Fibroblast of pulmonary artery (primary cell): ENCODE results near the gene SPINT2.
"Not testable (repeated sequence)": the region's sequence is repeated elsewhere in the genome, so short reads cannot be mapped to it uniquely, and the experiment has no call there.

Experiments used
- DNase-seq: peaks from one replicate; pipeline ENCODE4 v3.0.0-alpha.2; 2010; ENCODE audit warnings: low read depth
- H3K4me3 ChIP-seq: replicated peaks from 2 replicates; pipeline ENCODE4 v1.5.1; 2011; ENCODE audit warnings: low read depth, mild to moderate bottlenecking, control low read depth, low read length, moderate library complexity
- TF ChIP-seq, protein P1 (sequence below): IDR thresholded peaks from 2 replicates; pipeline ENCODE4 v1.5.1; 2011; ENCODE audit warnings: mild to moderate bottlenecking, control low read depth, low read length, inconsistent platforms; ENCODE audit errors: missing control alignments

The SPINT2 gene

DNA sequence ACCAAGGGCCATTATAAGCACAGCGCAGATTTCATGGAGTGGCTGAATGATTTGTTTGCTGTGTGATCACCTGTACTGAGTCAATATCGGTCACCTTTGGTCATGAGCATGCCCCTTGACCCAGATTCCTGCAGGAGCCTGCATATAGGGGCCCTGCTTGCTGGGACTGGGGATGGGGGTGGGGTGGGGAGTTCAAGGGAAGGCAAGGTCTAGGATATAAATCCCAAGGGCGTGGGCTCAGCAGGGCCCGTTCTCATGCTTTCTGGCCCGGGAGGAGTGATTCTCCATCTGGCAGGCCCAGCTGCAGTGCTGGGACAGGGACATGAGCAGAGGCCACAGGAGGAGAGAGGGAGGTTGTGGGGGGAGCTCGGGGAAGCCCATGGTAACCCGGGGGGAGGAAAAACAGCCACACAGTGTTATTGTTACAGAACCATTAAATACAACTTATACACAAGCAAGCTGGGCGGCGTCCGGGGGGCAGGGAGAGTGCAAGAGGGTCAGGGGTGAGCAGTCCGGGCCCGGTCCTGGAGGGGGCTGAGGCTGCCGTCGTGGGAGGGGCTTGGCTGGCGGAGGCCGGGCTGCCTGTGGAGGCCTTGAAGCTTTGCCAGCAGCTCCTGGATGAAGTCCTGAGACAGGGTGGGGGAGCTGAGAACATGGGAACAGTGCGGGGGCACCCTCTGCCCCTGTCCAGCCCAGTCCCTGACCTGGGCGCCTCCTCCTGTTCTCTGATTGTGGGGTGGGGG lies 13.4 kb upstream of the SPINT2 start:
- peak; percentile 75 for DNase-seq
- peak overlapping the region; percentile 24 for H3K4me3 ChIP-seq
- TF ChIP-seq, protein P1, sequence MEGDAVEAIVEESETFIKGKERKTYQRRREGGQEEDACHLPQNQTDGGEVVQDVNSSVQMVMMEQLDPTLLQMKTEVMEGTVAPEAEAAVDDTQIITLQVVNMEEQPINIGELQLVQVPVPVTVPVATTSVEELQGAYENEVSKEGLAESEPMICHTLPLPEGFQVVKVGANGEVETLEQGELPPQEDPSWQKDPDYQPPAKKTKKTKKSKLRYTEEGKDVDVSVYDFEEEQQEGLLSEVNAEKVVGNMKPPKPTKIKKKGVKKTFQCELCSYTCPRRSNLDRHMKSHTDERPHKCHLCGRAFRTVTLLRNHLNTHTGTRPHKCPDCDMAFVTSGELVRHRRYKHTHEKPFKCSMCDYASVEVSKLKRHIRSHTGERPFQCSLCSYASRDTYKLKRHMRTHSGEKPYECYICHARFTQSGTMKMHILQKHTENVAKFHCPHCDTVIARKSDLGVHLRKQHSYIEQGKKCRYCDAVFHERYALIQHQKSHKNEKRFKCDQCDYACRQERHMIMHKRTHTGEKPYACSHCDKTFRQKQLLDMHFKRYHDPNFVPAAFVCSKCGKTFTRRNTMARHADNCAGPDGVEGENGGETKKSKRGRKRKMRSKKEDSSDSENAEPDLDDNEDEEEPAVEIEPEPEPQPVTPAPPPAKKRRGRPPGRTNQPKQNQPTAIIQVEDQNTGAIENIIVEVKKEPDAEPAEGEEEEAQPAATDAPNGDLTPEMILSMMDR, result no peak

- TF ChIP-seq, protein P1, result no peak
- DNase-seq, result peak; percentile 73
- peak overlapping the region; percentile 24 for H3K4me3 ChIP-seq
Measured at GRCh38 chr19:38251564-38252051, 12.8 kb upstream of the SPINT2 start.

DNA sequence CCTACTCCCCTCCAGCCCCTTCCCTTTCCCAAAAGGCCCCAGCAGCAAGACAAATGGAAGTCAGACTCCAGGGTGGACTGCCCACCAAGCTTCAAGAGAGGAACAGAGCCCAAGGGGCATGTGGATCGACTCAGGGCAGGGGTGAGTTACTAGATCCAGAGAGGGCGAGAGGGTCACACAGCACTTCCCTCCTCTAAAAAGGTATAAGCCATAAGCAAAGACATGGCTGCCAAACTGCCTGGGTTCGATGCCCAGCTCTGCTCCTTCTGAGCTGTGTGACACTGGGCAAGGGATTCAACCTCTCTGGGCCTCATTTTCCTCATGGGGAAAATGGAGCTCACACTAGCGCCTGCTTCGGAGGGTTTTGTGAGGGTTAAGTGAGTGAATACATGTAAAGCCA lies 12.0 kb upstream of the SPINT2 start:
- DNase-seq, result no peak
- no peak overlapping the region for H3K4me3 ChIP-seq
- TF ChIP-seq, protein P1, result no peak

DNA sequence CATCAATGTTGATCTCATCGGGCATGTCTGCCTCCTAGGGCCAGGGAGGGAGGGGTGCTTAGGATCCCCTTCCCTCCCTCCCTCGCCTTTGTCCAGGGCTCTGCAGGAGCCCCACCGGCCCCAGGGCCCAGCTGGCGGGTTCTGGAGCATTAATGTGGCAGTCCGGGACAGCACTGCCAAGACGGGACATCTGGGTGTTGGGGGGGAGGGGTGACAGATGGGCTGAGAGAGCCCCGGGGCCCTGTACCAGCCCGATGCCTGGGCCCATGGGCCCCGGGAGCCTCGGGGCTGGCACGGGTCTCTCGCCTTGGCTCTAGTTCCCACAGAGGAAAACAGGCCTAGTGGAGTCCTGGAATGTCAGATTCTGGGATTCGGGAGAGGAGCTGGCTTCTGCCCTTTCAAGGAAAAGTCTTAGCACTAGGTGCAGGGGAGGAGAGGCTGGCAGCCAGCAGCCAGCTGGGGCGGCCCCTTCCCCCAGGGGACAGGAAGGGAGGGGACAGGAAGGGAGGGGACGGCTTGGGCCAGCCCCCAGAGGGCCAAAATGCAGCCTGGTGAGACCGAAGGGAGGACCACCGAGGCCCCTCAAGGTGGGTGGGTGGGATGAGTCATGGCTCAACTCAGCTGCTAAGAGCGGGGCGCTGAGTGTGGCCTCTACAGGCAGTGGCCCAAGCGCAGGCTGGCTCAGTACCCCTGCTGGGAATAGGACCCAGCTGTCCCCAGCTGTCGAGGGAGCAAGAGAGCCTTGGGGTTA lies 11.3 kb upstream of the SPINT2 start:
- H3K4me3 ChIP-seq, result peak overlapping the region; percentile 1
- DNase-seq, result peak; percentile 33
- TF ChIP-seq, protein P1, result no peak

- TF ChIP-seq, protein P1, result no peak
- DNase-seq, result no peak
- no peak overlapping the region for H3K4me3 ChIP-seq
Measured at GRCh38 chr19:38253788-38254187, 10.6 kb upstream of the SPINT2 start.

GRCh38 chr19:38255383-38256014 lies 8.9 kb upstream of the SPINT2 start:
- TF ChIP-seq, protein P1, result no peak
- H3K4me3 ChIP-seq, result peak overlapping the region; percentile 58
- no peak for DNase-seq

GRCh38 chr19:38261942-38262341 lies 2.4 kb upstream of the SPINT2 start:
- not testable (repeated sequence) for DNase-seq, H3K4me3 ChIP-seq
